HG02852 (cell line): Measurements from ENCODE around the gene AIFM2.

Experiments used
- ATAC-seq: cut with Tn5 transposase; IDR thresholded peaks from one replicate; pipeline ENCODE4 v1.9.1; 2021; ENCODE audit warnings: mild to moderate bottlenecking, moderate library complexity; ENCODE audit not compliant: unreplicated experiment

Gene AIFM2

DNA sequence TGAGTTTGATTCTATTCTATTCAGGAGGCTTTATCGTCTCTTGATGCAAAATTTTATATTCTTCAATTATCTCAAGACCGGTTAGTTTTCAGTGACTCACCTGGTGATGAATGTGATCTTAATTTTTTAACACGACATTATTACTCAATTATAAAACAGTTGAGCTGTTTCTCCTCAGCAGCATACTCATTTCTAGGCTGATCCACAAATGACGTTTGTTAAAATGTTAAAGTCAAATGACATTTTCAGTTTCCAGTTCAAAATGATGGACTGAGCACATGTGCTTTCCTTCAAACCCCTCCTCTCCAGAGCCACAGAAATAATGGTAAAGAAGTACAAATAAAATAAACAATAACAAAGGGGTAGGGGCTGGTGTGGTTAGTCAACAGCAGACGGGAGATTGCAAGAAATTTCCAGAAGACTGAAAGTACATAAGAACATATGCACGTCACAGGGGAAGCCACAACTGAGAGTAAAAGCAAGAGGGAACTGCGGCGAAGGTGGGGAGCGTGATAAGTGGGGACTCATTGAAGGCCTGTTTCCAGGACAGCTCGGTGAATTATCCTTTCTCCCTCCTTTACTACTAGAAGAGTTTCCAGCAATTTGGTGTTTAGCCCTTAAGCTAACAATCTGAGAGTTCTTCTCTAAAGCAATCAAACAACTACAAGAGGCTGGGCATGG lies 69.1 kb downstream of the AIFM2 start:
- no peak for ATAC-seq
